GM21717 (cell line): ENCODE measurements around the gene KDM4C.
A peak's percentile ranks its signal among the peaks of the same experiment; 100 is the strongest.

Experiments used
- ATAC-seq: cut with Tn5 transposase; IDR thresholded peaks from one replicate; pipeline ENCODE4 v1.9.1; 2021; ENCODE audit warnings: mild to moderate bottlenecking, moderate library complexity; ENCODE audit not compliant: unreplicated experiment

KDM4C gene

DNA sequence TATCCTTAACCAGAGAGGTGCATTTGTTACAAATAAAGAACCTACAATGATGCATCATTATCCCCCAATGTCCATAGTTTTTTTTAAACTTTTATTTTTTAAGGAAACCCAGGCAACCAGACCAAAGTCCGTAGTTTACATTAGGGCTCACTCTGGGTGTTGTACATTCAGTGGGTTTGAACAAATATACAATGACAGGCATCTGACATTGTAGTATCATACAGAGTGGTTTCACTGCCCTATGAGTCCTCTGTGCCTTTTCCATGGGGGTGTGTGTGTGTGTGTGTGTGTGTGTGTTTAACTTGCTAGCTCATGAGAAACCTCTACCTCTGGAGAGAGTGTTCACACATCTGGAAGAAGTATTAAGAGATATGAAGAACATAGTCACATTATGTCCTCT, 141.5 kb downstream of the KDM4C start:
- ATAC-seq: no peak

DNA sequence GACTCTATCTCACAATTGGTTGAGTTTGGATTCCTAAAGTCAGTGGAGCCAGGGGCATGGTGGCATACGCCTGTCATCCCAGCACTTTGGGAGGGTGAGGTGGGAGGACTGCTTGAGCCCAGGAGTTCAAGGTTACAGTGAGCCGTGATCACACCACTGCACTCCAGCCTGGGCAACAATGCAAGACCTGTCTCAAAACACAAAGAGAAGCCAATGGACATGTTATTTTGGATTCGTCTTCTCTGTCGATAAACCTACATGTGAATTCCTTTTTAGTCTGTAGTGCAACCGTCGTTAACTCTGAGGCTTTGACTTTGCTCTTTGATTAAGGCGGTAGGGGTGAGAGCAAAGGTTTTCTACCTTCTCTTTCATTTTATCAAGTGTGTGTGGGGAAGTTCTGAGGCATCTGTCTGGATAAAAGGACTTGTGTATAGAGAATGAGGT, 142.7 kb downstream of the KDM4C start:
- ATAC-seq: no peak

DNA sequence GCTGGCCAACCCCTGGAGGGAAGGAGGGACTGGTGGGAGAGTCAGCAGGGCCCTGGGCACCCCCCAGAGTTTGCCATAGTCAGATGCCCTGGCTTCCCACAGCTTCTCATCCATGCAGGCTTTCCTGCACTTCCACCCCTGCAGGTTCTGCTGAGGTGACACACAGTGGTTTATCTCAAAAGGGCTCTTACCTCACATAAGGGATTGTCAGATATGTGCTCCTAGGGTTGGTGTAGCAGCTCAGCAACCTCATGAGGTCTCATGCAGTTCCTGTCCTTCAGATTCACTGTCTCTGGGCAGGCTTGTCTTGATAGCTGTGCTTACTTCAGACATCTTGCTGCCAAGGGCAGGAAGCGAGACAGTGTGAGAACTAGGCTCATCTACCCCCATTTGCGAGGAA, 143.4 kb downstream of the KDM4C start:
- ATAC-seq: no peak

DNA sequence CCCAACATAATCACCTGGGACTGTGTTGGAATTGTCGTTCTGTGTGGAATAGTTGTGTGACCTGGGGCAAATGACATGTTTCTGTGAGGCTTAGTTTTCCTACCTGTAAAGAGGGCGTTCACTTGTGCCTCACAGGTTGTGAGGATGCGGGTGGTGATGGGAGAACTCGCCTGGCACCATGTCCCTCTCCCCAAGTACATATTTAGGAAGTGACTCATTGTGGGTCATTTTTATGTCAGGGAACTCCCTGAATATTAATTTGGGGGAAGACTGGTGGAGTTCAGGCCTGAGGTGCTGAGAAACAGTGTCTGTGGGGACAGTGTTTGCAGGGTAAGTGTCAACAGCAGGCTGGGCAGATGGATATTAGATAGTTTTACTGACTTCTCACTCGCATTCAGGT, 144.7 kb downstream of the KDM4C start:
- ATAC-seq: no peak

DNA sequence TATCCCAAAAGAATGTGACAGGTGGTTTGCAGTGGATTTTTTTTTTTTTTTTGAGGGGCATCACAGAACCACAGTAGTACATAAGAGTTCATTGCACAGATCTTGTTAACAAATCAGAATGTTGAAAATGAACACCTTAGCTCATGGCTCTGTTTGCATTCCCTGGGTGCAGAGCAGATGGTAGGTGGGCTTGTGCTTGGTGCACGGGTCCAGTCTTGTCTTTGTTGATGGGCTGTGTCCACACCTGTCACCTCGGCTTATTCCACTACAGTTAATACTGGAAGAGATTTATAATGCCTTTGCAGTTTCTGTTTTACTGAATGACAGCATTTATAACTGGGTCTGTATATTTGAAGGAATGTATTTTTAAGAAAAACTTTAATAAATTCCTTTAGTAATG, 146.6 kb downstream of the KDM4C start:
- ATAC-seq: no peak

DNA sequence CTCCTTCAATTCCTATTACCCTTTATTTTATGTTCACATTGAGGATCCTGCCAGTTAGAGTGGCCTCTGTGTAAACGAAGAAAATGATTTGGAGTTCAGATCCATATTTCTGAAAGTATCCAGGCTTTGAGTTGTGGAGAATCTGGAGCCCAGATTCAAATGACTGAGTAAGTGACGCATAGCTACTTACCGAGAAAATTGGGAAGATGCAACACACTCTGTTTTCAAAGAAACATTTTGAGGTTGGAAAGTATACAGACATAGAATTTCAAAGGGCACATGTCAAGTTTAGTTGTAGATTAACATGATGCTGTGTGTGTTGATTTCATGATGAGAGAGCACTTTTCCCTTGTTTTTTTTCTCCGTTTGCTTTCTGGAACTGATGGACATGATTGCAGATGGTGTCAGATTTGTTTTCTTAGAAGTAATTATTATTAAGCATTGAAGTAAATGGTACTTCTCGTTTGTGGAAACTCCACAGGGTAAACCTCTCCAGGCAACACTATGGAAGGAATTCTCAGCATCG, 148.1 kb downstream of the KDM4C start:
- ATAC-seq: no peak

DNA sequence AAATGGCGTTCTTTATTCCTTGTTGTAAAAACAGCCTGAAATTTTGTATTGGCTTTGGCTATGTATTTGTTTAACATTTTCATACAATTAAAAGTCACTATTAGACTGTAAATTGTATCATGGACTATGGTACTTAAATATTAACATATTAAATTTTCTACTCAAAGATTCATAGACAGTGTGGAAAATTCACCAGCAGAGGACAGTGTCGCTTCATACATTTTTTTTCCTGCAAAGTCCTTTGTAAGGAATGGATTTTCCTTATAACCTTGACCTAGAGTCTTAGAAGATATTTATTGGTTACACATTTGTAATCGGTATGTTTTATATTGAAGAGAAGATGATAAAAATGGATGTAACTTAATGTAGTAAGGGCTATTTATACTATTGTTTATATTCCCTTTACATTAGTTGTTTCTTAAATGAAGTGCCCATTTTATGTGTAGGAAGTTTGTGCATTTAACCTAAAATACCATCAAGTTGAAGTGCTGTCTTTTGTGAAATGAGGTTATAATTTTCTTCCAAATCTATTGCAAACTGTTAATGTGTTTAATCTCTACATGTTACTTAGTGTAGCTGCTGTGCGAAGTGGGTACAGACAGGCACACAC, 150.1 kb downstream of the KDM4C start:
- ATAC-seq: no peak

DNA sequence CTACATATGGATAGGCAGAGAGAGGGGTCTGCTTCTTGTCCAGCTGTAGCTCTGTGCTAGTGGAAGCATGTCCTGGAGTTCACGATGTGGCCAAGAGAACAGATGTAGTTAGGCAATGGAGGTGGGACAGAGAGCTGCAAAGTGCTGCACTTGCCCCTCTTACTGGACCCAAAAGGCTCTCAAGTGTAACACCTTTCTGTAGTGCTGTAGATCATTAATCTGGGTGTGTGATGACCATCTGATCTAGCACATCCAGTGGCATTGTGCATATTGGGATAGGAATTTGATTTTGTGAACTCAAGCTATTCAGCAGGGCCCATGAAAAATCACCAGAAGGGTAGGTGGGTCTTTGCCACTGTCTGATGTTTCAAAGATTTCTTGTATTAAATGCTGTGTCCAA, 151.4 kb downstream of the KDM4C start:
- ATAC-seq: no peak

DNA sequence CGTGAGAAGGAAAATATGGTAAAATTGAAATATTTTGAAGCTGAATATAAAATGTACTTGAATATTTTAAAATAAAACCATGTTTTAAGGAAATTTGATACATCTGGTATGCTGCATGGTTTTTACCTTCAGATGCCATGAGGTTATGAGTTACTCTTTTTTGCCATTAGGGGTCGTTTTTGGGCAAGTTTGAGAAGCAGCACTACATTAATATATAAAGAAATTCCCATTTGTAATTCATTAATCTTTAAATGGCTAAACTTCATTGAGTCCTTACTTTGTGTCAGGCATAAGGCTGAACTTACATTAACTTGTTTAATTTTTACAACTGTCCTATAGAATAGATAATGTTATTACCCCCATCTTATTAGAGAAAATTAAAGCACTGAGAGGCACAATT, 152.3 kb downstream of the KDM4C start:
- ATAC-seq: no peak

DNA sequence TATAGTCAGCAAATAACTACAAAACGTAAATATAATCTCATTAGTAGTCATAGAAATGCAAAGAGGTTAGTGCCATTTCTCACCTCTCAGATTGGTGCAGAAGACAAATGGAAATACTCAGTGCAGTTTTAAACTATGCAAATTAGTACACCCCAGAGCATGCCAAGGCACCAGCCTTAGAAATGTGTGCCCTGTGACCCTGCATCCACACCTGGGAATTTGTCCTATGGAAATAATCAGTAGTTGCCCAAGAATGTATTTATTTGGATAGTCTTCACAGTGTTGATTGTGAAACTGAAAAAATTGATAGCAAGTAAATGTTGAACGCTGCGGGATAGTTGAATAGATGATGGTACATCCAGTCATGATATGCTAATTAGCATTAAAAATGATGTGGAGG, 152.7 kb downstream of the KDM4C start:
- ATAC-seq: no peak

DNA sequence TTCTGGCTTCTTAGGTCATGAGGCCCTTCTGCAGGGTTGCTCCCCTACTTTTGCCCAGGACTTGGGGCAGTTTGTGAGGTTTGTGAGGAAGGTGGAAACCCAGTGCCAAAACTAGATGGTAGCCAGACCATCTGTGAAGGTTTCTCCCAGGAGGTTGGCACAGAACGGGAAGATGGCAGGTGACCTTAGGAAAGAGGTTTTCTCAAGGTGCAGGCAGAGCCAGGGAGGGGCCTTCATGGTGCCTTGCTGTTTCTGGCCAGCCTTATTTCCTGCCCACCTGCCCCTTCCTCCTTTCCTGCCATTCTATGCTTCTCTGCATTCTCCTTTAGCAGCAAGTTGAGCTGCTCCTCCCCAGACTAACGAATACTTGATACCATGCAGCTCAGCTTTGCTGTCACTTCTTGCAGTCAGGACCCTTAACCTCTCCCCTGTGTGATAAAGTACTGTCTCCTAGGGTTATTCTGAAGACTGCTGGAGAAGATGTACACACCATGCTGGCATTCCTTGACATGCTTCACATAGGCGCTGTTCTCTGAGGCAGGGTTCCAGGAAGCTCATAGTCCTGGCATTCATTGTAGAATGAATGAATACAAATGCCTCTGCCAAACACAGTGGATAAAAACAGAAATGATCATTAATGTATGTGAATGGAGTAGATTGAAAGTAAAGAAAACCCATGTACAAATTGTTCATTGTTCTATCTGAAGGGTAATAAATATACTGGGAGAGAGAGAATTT, 154.3 kb downstream of the KDM4C start:
- no peak for ATAC-seq

DNA sequence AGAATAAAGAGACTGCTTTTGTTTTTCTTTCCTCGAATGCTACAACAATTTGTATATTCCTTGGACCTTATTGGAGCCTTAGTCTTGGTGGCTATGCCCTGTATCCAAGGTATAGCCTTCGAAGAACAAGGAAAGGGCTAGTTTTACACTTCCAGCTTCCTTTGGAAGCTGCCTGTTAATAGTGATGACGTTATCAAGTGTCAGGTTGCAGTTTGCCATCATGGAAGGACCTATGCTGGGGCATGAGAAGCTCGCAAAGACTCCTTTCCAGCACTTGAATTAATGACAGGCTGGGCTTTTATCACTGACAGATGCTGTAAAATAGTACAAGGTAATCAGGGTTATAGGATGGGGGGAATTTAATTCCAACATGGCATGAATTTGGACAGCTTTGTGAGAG, 157.9 kb downstream of the KDM4C start:
- no peak for ATAC-seq

DNA sequence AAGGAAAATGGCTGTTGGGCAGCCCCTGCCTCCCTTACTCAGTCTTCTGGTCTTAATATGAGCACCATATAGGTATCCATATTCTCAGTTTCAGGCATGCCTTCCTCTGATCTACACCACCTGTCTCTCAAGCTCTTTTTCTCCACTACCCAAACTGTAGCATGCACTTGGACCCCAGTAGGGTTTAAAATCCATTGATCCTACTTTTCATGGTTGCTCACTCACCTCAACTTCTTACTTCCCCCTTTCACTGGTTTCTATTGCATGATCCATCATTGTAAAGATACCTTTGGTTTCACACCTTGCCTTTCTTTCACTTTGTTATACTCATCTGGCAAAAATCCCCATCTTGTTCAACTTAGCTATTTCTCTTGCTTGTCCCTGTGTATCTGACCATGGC, 159.4 kb downstream of the KDM4C start:
- peak; percentile 89 for ATAC-seq

DNA sequence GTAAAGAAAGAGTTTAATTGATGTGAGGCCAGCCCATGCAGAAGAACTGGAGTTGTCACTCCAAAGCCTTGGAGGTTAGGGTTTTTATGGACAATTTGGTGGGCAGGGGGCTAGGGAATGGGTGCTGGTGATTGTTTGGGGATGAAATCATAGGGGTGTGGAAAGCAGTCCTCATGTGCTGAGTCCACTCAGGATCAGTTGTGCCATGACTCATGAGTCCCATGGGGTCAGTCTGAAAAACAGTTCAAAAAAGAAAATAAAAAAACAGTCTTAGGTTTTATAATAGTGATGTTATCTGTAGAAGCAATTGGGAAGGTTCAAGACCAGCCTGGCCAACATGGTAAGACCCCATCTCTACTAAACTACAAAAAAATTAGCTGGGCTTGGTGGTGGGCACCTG, 162.3 kb downstream of the KDM4C start:
- ATAC-seq: no peak

DNA sequence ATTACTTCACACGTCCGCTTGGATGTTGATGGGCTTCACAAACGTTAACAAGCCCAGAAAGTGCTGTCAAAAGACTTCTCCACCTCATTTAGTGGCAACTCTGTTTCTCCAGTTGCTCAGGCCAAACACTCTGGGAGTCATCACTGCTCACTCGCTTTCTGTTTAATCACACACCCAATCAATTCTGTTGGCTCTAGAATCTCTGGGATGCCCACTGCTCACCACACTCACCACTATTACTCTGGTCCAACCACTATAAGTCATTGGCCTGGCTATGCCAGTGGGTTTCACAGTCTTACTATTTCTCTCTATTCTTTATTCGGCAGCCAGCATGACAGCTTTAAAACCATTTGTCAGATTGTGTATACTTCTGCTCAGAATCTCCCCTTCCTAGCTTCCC, 163.5 kb downstream of the KDM4C start:
- ATAC-seq: no peak

DNA sequence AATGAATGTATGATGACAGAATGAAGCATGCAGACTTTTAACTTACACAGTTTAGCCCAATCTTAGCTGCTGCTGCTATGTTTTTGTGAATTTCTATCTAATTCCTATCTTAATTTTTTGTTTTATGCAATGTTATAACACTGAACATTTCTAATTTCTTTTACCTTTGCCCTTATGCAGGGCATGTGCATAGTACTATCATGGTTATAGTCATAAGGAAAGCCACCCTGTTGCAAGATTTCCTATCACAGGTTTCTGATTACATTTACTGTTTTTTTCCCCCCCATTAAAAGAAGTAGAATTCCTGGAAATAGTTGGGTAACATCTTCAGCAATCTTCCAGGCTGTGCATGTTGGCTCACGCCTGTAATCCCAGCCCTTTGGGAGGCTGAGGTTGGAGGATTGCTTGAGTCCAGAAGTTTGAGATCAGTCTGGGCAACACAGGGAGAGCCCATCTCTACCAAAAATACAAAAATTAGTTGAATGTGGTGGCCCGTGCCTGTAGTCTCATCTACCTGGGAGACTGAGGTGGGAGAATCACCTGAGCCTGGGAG, 164.4 kb downstream of the KDM4C start:
- ATAC-seq: no peak

DNA sequence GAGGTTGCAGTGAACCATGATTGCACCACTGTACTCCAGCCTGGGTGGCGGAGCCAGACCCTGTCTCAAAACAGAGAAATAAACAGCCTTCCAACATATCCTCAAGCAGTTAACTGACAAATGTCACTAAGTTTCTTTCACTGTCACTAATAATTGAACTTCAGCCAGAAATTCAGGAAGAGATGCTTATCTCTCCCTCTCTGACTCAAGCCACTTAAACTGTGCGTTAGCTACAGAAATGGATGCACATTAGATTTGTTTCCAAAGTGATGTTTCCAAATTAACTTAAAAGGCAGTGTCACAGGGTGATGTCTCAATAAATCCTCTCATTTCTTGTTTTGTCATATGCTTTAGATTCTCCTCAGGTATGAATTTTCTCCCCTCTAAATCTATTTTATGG, 164.9 kb downstream of the KDM4C start:
- ATAC-seq: no peak

DNA sequence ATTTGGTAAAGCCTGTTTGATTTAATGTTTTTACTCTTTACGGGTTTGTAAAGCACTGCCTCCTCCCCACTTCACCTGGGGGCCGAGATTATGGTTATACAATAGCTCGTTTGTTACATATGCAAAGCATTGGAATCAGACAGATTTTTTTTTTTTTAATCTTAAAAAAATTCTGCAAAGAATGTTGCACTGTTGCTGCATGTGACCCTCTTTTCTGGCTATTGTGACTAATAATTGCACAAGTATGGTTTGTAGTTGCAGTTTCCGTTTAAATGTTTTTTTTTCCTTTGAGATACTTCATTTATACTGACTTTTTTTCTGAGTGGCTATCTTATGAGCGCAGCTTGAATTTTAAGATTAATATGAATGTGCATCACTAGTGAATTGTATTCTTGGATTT, 165.3 kb downstream of the KDM4C start:
- ATAC-seq: no peak

DNA sequence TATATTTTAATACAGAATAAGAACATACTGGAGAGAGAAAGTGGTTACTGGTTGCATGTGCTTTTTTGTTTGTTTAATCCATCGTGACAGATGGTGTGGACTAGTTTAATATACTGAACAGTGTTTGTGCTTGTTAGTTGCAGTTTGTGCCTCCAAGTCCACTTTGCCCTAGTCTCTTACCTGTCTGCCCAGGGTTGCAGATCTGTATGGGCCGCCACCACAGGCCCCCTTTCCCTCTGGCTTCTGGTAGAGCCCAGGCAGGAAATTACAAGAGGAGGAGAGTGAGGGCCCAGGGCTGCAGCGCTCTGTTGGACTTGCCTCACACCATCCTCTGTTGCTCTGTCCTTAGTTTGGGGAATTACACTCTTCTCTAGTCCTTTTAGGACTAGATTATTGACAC, 166.4 kb downstream of the KDM4C start:
- ATAC-seq: no peak

DNA sequence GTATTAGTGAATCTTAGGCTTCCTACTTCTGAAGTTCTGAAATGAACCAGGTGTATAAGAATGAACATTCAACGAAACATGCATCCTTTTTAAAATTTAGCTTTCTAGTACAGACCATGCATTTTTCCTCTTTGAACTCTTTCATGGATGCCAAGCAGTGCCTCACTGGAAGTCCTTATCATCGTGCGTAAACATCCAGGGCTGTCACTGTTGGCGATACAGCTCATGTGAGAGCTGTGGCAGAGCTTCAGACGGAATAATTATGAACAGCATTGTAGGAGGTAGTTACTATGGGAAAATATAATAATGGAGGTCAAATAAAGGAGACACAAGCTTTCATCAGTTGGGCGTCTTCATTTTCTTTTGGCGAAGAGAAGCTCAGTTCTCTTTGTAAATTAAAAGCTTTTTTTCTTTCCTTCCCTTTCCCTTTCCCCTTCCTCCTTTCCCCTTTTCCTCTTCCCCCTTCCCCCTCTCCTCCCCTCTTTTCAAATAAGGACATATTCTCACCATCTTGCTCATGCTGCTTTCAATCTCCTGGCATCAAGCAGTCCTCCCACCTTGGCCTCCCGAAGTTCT, 167.3 kb downstream of the KDM4C start:
- ATAC-seq: no peak

DNA sequence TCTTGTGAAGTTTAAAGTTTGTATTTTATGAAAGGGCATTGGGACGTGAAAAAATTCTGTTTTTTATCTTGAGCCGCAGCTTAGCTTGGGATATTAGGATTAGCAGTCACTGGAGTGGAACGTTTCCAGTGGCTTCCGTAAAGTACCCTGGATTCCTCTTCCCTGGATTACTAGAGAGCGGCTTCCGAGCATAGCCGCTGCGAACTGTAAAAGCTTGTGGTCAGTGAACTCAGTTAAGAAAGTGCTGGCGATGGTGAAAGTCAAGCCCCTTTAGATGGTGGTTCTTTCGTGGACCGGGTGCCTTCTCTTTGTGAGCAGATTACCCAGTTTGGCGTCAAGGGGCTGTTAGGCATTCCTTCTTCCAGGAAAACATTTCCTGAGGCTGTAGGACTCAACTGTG, 168.1 kb downstream of the KDM4C start:
- no peak for ATAC-seq

DNA sequence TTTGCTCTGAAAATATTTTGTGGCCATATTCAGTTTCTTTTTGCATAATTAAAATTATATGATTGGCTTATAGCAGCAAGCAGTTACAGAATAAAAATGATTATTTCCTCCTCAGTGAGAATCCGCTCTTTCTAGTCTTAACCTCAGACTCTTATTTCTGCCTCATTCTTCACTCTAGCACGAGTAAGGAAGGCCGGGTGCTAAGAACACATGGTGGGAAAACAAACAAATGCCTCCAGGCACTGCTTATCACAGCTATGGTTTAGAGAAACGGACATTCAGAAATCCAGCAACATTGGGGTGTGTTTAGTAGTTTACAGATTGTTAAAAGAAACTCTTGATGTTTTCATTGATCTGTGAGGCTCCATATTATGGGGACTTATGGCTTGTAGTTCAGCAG, 168.7 kb downstream of the KDM4C start:
- ATAC-seq: no peak
